ENCODE measurements around the gene CMTM1.

CMTM1 gene

GRCh38 chr16:66544016-66544757, 22.1 kb upstream of the CMTM1 start:
- Histone ChIP-seq H3K27ac (no peak overlapping the region), H3K4me1 (peaks cover 0 to 21% (median 19%) of the 10 kb centered on the region in 4 donors), H3K36me3 (peaks cover 6 to 71% (median 16%) of the 10 kb centered on the region in 3 donors), H3K9me3 (no peaks in the 10 kb centered on the region), H3K4me3 (no peak overlapping the region), H3K27me3 (no peaks in the 10 kb centered on the region)
- TF ChIP-seq, protein P1, sequence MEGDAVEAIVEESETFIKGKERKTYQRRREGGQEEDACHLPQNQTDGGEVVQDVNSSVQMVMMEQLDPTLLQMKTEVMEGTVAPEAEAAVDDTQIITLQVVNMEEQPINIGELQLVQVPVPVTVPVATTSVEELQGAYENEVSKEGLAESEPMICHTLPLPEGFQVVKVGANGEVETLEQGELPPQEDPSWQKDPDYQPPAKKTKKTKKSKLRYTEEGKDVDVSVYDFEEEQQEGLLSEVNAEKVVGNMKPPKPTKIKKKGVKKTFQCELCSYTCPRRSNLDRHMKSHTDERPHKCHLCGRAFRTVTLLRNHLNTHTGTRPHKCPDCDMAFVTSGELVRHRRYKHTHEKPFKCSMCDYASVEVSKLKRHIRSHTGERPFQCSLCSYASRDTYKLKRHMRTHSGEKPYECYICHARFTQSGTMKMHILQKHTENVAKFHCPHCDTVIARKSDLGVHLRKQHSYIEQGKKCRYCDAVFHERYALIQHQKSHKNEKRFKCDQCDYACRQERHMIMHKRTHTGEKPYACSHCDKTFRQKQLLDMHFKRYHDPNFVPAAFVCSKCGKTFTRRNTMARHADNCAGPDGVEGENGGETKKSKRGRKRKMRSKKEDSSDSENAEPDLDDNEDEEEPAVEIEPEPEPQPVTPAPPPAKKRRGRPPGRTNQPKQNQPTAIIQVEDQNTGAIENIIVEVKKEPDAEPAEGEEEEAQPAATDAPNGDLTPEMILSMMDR (IDR thresholded peaks at IDR 0.05) = no peak
- no peak for DNase-seq
- intact Hi-C loops (cut with DNase I; ENCODE audit: low total_unique reads) = loop anchor here (10.0 kb wide), 1 partner anchor 331 kb away; no protein-coding TSS in a partner anchor

GRCh38 chr16:66547101-66547989, 18.9 kb upstream of the CMTM1 start:
- H3K4me1 ChIP-seq = peaks cover 0 to 43% (median 35%) of the 10 kb centered on the region in 4 donors
- H3K27ac ChIP-seq = peak overlapping the region; percentile 90 to 96
- H3K27me3 ChIP-seq = no peaks in the 10 kb centered on the region
- TF ChIP-seq, protein P1 (IDR thresholded peaks at IDR 0.05) = no peak
- no peak overlapping the region for H3K4me3 ChIP-seq
- intact Hi-C loops (cut with DNase I; ENCODE audit: low total_unique reads) = loop anchor here (10.0 kb wide), 1 partner anchor 327 kb away; no protein-coding TSS in a partner anchor
- no peak for DNase-seq
- H3K36me3 ChIP-seq = peaks cover 0 to 44% (median 0%) of the 10 kb centered on the region in 3 donors
- no peaks in the 10 kb centered on the region for H3K9me3 ChIP-seq

DNA sequence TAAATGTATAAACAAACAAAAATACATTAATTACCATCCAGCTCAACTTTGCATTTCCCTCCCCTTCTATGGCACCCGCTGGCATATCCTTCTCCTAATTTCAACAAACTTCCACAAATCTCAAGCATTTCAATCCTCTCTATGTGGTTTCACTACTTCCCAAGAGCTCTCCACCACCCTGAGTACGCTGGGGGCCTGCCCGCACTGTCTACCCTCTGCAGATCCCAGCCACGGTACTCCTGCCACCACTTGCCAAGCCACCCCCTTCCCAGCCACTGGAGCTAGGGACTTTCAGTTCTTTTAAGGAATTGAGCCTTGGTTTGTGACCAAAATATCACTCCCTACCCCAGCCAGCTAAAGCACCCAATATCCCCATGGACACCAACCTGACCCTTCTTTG, 18.2 kb upstream of the CMTM1 start:
- no peaks in the 10 kb centered on the region for H3K9me3 ChIP-seq
- intact Hi-C loops (cut with DNase I; ENCODE audit: low total_unique reads) = loop anchor here (10.0 kb wide), 1 partner anchor 327 kb away; no protein-coding TSS in a partner anchor

GRCh38 chr16:66548868-66549267, 17.4 kb upstream of the CMTM1 start:
- no peak for DNase-seq
- peaks cover 0 to 55% (median 45%) of the 10 kb centered on the region in 4 donors for H3K4me1 ChIP-seq
- H3K27me3 ChIP-seq = no peaks in the 10 kb centered on the region
- H3K9me3 ChIP-seq = no peaks in the 10 kb centered on the region
- intact Hi-C loops (cut with DNase I; ENCODE audit: low total_unique reads) = loop anchor here (10.0 kb wide), 1 partner anchor 326 kb away; no protein-coding TSS in a partner anchor
- TF ChIP-seq, protein P1 (IDR thresholded peaks at IDR 0.05) = no peak
- peak overlapping the region; percentile 90 to 96 for H3K27ac ChIP-seq
- H3K36me3 ChIP-seq = peaks cover 0 to 29% (median 0%) of the 10 kb centered on the region in 3 donors
- peak overlapping the region; percentile 64 to 81 for H3K4me3 ChIP-seq

More for the DNA sequence above, 18.2 kb upstream of the CMTM1 start:
- Histone ChIP-seq H3K4me3 (peak overlapping the region in 1 of 2 donors; percentile 64), H3K27me3 (no peaks in the 10 kb centered on the region), H3K36me3 (peaks cover 0 to 37% (median 0%) of the 10 kb centered on the region in 3 donors), H3K4me1 (peaks cover 0 to 47% (median 38%) of the 10 kb centered on the region in 4 donors), H3K27ac (peak overlapping the region; percentile 90 to 96)
- no peak for DNase-seq
- TF ChIP-seq, protein P1 (IDR thresholded peaks at IDR 0.05) = no peak

All from tibial artery (tissue), 4 donors.